T-helper 22 cell (primary cell): ENCODE results near the gene HMX1.

Source experiments
- DNase-seq: peaks from one replicate; pipeline ENCODE4 v3.0.0-alpha.2; 2020; ENCODE audit warnings: low read depth

HMX1 gene

GRCh38 chr4:8855818-8856245 is 15.8 kb downstream of the HMX1 start:
- no peak for DNase-seq

GRCh38 chr4:8854931-8855330 is 16.7 kb downstream of the HMX1 start:
- DNase-seq = no peak

GRCh38 chr4:8854016-8854415 is 17.6 kb downstream of the HMX1 start:
- no peak for DNase-seq

- no peak for DNase-seq
Observed at GRCh38 chr4:8853249-8853648, 18.4 kb downstream of the HMX1 start.

- DNase-seq = no peak
Observed at GRCh38 chr4:8852118-8852704, 19.4 kb downstream of the HMX1 start.

GRCh38 chr4:8851321-8852117 is 20.1 kb downstream of the HMX1 start:
- no peak for DNase-seq

GRCh38 chr4:8850830-8851188 is 20.8 kb downstream of the HMX1 start:
- DNase-seq = no peak

- DNase-seq = no peak
Observed at GRCh38 chr4:8850074-8850829, 21.4 kb downstream of the HMX1 start.

GRCh38 chr4:8849266-8850073 is 22.2 kb downstream of the HMX1 start:
- no peak for DNase-seq

GRCh38 chr4:8848507-8849265 is 23.0 kb downstream of the HMX1 start:
- no peak for DNase-seq

- DNase-seq = no peak
Observed at GRCh38 chr4:8847764-8848163, 23.9 kb downstream of the HMX1 start.

GRCh38 chr4:8847331-8847730 is 24.3 kb downstream of the HMX1 start:
- DNase-seq = no peak

GRCh38 chr4:8846826-8847225 is 24.8 kb downstream of the HMX1 start:
- no peak for DNase-seq

- no peak for DNase-seq
Observed at GRCh38 chr4:8846046-8846720, 25.5 kb downstream of the HMX1 start.

- DNase-seq = no peak
Observed at GRCh38 chr4:8844976-8845690, 26.5 kb downstream of the HMX1 start.

GRCh38 chr4:8843597-8843996 is 28.0 kb downstream of the HMX1 start:
- no peak for DNase-seq

- no peak for DNase-seq
Observed at GRCh38 chr4:8842614-8843013, 29.0 kb downstream of the HMX1 start.

- DNase-seq = no peak
Observed at GRCh38 chr4:8841678-8842268, 29.9 kb downstream of the HMX1 start.

GRCh38 chr4:8840816-8841455 is 30.7 kb downstream of the HMX1 start:
- no peak for DNase-seq
